GM18909 (cell line): ENCODE measurements around the gene NNAT.
"Not testable (repeated sequence)": the region's sequence is repeated elsewhere in the genome, so short reads cannot be mapped to it uniquely, and the experiment has no call there.

ENCODE experiments used
- ATAC-seq: cut with Tn5 transposase; IDR thresholded peaks from one replicate; pipeline ENCODE4 v1.9.1; 2021; ENCODE audit warnings: mild to moderate bottlenecking; ENCODE audit not compliant: unreplicated experiment, poor library complexity

The NNAT gene

DNA sequence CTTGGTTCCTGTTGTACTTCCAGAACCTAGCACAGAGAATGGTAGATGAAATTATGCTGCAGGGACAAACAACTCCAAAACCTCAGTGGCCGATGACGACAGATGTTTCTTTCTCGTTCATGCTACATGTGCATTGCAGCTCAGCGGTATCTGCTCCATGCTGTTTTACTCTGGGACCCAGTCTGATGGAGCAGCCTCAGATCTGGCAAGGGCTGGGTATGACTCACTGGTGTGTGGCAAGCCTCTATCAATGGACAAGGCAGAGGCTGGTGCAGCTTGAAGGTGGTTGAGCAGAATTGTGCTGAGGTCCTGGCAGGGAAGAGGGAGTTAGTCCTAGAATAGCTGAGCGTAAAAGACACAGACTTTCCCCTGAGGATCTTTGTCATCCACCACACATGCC, 17.0 kb downstream of the NNAT start:
- no peak for ATAC-seq

DNA sequence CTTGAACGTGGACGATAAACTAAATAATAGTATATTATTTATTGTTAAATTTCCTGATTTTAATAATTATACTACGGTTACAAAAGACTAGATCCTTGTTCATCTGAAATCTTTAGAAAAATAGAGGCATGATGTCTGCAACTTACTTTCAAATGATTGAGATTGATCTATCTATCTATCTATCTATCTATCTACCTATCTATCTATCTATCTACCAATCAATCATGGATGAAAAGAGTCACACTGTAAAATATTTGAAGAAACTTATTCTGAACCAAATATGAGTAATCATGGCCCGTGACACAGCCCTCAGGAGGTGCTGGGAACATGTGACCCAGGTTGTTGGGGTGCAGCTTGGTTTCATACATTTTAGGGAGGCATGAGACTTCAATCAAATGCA, 18.4 kb downstream of the NNAT start:
- no peak for ATAC-seq

DNA sequence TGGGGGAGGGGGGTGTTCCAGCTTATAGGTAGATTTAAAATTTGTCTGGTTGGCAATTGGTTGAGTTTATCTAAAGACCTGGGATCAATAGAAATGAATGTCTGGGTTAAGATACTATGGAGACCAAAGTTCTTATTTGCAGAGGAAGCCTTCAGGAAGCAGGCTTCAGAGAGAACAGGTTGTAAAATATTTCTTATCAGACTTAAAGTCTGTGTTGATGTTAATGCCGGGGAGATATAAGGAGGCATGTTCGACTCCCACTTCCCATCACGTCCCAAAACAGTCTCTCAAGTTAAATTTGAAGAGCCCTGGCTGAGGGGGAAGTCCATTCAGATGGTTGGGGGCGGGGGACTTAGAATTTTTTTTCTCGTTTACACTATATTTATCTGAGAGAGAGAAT, 19.0 kb downstream of the NNAT start:
- ATAC-seq: no peak

GRCh38 chr20:37540838-37541237, 19.8 kb downstream of the NNAT start:
- ATAC-seq: not testable (repeated sequence)

GRCh38 chr20:37541326-37541725, 20.3 kb downstream of the NNAT start:
- no peak for ATAC-seq

DNA sequence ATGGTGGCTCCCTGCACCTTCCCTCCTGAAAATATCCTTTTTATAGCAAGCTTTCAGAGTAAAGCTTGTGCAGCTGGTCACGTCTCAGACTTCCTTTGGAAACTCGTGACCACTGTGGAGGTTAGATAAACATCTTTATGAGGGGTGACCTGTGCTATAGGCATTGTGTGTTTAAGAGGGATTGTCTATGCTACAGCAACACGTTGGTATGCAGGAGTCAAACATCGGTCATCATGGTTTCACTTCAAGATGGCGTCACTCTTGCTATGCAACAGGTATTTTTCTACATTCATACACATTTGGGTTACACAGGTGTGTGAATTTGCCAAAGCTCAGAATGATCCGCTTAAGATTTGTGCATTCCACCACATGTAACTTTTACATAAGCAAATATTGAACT, 21.2 kb downstream of the NNAT start:
- ATAC-seq: no peak

DNA sequence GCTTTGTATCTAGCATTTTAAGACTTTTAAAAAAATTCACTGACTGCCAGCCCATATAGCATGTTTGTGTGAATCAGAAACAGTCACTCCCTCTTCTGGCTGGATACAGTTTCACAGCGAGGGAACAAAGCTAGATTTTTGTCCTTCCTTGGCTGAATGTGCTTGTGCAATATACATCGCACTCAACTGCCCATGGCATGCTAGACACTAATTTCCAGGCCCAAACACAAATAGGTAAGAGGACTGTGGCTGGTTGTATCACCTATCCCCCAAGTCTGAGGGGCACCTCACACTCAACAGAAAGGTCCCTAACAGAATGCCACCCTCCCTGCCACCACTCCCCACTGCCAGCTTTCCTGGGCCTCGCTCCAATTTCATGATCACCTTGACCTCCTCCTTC, 22.8 kb downstream of the NNAT start:
- no peak for ATAC-seq

DNA sequence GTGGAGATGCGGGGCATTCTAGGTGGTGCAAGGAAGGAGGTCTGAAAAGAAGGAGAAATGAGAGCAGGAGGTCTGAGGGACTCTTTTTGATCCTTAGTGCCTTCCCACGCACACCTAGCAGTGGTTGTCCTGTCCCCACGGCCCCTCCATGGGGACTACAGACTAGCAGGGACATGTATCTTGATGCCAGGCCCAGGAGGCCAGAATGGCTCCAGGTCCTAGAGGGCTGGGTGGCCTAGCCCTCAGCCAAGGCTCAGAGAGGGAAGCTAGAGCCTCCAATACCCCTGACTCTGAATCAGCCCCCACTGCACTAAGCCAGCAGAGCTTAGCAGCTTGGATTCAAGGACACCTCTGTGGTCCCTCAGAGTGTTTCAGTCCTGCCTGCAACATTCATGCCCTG, 23.3 kb downstream of the NNAT start:
- no peak for ATAC-seq

GRCh38 chr20:37545516-37545915, 24.5 kb downstream of the NNAT start:
- ATAC-seq: no peak

DNA sequence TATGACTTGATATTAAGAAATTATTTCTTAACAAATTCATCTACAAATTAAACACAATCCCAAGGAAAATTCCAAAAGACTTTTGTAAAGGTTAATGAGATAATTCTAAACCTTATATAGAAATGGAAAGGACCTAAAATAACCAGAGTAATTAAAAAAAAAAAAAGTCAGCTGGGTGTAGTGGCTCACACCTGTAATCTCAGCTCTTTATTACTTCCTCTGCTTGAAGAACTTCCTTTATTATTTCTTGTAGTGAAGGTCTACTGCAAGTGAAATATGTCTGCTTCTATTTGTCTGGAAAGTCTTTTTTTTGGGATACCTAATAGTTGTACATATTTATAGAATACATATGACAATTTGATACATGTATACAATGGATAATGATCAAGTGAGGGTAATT, 26.9 kb downstream of the NNAT start:
- no peak for ATAC-seq

- ATAC-seq: not testable (repeated sequence)
These were observed 29.3 kb downstream of the NNAT start for GRCh38 chr20:37550101-37550920.

GRCh38 chr20:37551660-37552059, 30.6 kb downstream of the NNAT start:
- not testable (repeated sequence) for ATAC-seq

GRCh38 chr20:37552415-37552814, 31.4 kb downstream of the NNAT start:
- no peak for ATAC-seq

GRCh38 chr20:37554721-37555298, 33.8 kb downstream of the NNAT start:
- ATAC-seq: not testable (repeated sequence)

GRCh38 chr20:37556538-37556937, 35.5 kb downstream of the NNAT start:
- no peak for ATAC-seq

DNA sequence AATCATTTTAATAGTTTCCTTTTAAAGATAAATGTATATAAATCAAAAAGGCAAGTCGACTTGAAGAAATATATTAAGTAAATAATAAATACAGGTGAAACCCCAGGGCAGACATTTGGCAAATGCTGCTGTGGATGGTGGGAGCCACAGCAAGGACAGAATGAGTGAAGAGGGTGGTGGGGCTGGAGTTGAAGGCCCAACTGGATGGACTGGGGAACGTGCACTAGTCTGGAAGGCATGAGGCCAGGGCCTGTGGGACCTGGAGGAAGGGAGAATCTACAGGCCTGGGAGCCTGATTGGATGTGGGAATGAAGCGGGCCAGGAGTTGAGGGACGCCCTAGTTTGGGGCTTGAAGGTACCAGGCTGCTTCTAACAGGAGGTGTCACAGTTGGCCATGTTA, 37.3 kb downstream of the NNAT start:
- ATAC-seq: no peak

DNA sequence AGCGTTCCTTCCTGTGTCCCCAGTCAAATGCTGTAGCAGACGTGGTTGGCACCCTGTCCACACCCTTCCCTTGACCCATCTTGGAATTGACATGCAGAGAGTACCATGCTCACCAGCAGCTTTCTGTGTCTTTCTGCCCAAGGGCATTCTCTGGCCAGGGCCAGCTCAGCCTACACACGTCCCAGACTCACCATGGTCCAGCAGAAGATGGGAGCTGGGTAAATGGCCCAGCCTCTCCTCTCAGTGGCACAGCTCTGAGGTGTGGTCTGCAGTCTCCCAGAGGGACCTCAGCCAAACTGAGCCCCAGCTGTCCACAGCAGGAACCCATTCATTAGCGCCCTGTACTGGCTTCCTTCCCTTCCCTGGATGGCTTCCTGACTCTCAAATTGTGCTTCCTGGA, 37.7 kb downstream of the NNAT start:
- ATAC-seq: no peak

DNA sequence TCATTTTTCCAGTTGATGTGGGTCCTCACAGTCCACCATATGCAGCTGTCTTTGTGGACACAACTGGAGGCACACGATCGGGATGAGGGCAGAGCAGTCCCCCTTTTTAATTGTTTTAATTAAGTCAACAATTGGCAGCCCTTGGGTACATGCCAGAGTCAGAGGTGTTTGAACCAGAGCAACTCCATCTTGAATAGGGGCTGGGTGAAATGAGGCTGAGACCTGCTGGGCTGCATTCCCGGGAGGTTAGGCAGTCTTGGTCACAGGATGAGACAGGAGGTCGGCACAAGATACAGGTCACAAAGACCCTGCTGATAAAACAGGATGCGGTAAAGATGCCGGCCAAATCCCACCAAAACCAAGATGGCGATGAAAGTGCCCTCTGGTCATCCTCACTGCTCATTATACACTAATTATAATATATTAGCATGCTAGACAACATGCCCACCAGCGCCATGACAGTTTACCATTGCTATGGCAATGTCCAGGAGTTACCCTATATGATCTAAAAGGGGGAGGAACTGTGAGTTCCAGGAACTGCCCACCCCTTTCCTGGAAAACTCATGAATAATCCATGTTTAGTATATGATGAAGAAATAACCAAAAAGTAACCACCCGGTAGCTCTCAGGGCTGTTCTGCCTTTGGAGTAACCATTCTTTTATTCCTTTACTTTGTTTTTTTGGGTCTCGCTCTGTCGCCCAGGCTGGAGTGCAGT, 38.4 kb downstream of the NNAT start:
- no peak for ATAC-seq

- ATAC-seq: no peak
These were observed 39.6 kb downstream of the NNAT start for GRCh38 chr20:37560629-37561028.

DNA sequence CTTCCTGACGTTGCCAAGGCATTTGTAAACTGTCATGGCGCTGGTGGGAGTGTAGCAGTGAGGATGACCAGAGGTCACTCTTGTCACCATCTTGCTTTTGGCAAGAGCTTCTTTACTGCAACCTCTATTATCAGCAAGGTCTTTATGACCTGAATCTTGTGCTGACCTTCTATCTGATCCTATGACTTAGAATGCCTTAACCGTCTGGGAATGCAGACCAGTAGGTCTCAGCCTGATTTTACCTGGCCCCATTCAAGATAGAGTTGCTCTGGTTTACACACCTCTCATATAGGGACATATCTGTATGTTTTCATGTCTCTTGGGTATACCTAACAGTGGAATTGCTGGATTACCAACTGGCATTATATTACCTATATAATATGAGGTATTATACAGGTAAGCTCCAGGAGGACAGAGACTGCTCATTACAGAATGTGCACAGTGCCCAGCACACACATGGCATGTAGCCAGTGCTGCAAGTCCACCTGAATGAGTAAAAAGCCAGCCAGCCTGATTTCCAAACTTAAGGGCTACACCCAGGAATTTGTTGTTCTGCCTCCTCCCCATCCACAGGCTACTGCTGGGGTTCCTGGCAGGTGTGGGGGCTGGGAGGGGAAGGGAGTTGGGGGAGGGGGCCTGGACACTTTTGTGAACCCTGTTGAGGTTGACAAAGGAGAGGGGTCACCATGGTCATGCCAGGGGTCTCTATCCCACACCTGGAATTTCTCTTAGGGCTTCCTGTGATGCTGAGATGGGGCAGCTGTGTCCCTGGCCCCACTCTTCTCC, 41.8 kb downstream of the NNAT start:
- ATAC-seq: no peak

DNA sequence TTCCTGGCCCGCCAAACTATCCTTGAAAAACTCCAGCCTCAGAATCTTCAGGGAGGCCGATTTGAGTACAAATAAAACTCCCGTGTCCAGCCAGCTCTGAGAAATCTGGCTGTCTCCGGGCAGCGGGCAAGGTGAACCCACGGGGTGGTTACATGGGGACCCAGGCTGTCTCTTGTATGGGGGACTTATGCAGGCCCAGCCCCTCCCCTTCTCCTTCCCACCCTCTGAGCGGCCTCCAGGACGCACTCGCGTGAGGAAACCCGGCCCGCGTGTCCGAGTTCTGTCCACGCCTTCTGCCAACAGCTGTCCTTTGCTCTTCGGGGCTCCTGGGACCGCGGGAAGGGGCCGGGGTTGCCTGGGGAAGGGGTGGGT, 43.0 kb downstream of the NNAT start:
- ATAC-seq: no peak
